ENCODE data around the gene SLC15A4. TPM values are rescaled to one million over a fixed set of nuclear protein-coding genes. Genes with fewer than 3 reads are reported as not detected.

SLC15A4 gene
- total RNA-seq, 3 donors from 2014 or later (not counting 1 experiment from before 2014, with no cell fraction given) = 176 to 306 (median 250) TPM

GRCh38 chr12:128825835-128826234 lies 2.1 kb upstream of the SLC15A4 start:
- H3K27me3 Mint-ChIP-seq (ENCODE audit: low read depth in 2 of 2) = no peaks in the 10 kb centered on the region
- peak overlapping the region; percentile 40 for H3K4me3 Mint-ChIP-seq
- no peak overlapping the region for H3K27ac Mint-ChIP-seq
- H3K4me1 ChIP-seq (ENCODE audit: control insufficient read depth, insufficient read depth, low read length) = peaks cover 54% of the 10 kb centered on the region
- no peaks in the 10 kb centered on the region for H3K27me3 ChIP-seq (ENCODE audit: control insufficient read depth, insufficient read depth, low read length)
- ATAC-seq = no peak
- H3K9me3 ChIP-seq (ENCODE audit: control insufficient read depth, insufficient read depth, low read length) = no peaks in the 10 kb centered on the region
- intact Hi-C loops (cut with micrococcal nuclease) = no loop called here
- no peak for TF ChIP-seq CTCF (IDR thresholded peaks at IDR 0.05)
- WGBS (ENCODE audit: insufficient coverage) = 94% methylated on average over 4 of the region's 4 CpGs
- H3K27ac ChIP-seq (ENCODE audit: low read length) = no peak overlapping the region
- H3K4me1 Mint-ChIP-seq = peaks cover 35 to 50% of the 10 kb centered on the region in 2 donors
- peaks cover 6% of the 10 kb centered on the region for H3K36me3 Mint-ChIP-seq
- H3K4me3 ChIP-seq (ENCODE audit: low read length) = no peak overlapping the region
- H3K36me3 ChIP-seq (ENCODE audit: control insufficient read depth, insufficient read depth, low read length) = no peaks in the 10 kb centered on the region
- no peaks in the 10 kb centered on the region for H3K9me3 Mint-ChIP-seq
- DNase-seq = no peak

GRCh38 chr12:128823216-128823915 lies 392 bp downstream of the SLC15A4 start:
- peak in 2 of 3 donors; percentile 20 to 25 for ATAC-seq
- WGBS (ENCODE audit: insufficient coverage) = under 1% methylated on average over 88 of the region's 88 CpGs
- H3K4me3 ChIP-seq (ENCODE audit: low read length) = peak overlapping the region; percentile 74
- intact Hi-C loops (cut with micrococcal nuclease) = no loop called here
- H3K9me3 ChIP-seq (ENCODE audit: control insufficient read depth, insufficient read depth, low read length) = no peaks in the 10 kb centered on the region
- peak overlapping the region; percentile 78 for H3K27ac ChIP-seq (ENCODE audit: low read length)
- no peaks in the 10 kb centered on the region for H3K27me3 Mint-ChIP-seq (ENCODE audit: low read depth in 2 of 2)
- peak overlapping the region; percentile 88 for H3K4me3 Mint-ChIP-seq
- no peak for TF ChIP-seq CTCF (IDR thresholded peaks at IDR 0.05)
- H3K4me1 ChIP-seq (ENCODE audit: control insufficient read depth, insufficient read depth, low read length) = peaks cover 54% of the 10 kb centered on the region
- peaks cover 6% of the 10 kb centered on the region for H3K36me3 Mint-ChIP-seq
- no peak for DNase-seq
- no peaks in the 10 kb centered on the region for H3K36me3 ChIP-seq (ENCODE audit: control insufficient read depth, insufficient read depth, low read length)
- no peaks in the 10 kb centered on the region for H3K9me3 Mint-ChIP-seq
- H3K27me3 ChIP-seq (ENCODE audit: control insufficient read depth, insufficient read depth, low read length) = no peaks in the 10 kb centered on the region
- H3K27ac Mint-ChIP-seq = peak overlapping the region; percentile 83 to 86
- H3K4me1 Mint-ChIP-seq = peaks cover 37 to 54% of the 10 kb centered on the region in 2 donors

GRCh38 chr12:128820723-128821432 lies 2.9 kb downstream of the SLC15A4 start:
- Histone ChIP-seq H3K4me3 (ENCODE audit: low read length) (no peak overlapping the region), H3K27me3 (ENCODE audit: control insufficient read depth, insufficient read depth, low read length) (no peaks in the 10 kb centered on the region), H3K4me1 (ENCODE audit: control insufficient read depth, insufficient read depth, low read length) (peaks cover 71% of the 10 kb centered on the region), H3K36me3 (ENCODE audit: control insufficient read depth, insufficient read depth, low read length) (no peaks in the 10 kb centered on the region), H3K27ac (ENCODE audit: low read length) (peak overlapping the region; percentile 60), H3K9me3 (ENCODE audit: control insufficient read depth, insufficient read depth, low read length) (no peaks in the 10 kb centered on the region)
- H3K4me3 Mint-ChIP-seq = peak overlapping the region; percentile 98
- H3K27me3 Mint-ChIP-seq (ENCODE audit: low read depth in 2 of 2) = no peaks in the 10 kb centered on the region
- DNase-seq (peak in 1 of 2 donors; percentile 40), ATAC-seq (peak; percentile 48 to 68 (median 53))
- H3K36me3 Mint-ChIP-seq = peaks cover 6% of the 10 kb centered on the region
- intact Hi-C loops (cut with micrococcal nuclease) = no loop called here
- WGBS (ENCODE audit: insufficient coverage) = 35% methylated on average over 7 of the region's 7 CpGs
- no peaks in the 10 kb centered on the region for H3K9me3 Mint-ChIP-seq
- H3K4me1 Mint-ChIP-seq = peaks cover 54 to 67% of the 10 kb centered on the region in 2 donors
- TF ChIP-seq CTCF (IDR thresholded peaks at IDR 0.05) = no peak
- H3K27ac Mint-ChIP-seq = peak overlapping the region; percentile 99

Data from natural killer cell (primary cell).